Liver (tissue), 9 donors: ENCODE results near the gene TSBP1. TPM values are rescaled to one million over a fixed set of nuclear protein-coding genes. Genes with fewer than 3 reads are reported as not detected.

Experiments used
- DNase-seq: peaks from one replicate; pipeline ENCODE4 v3.0.0-alpha.2; 2017; ENCODE audit warnings: low spot score
- H3K27ac ChIP-seq, 2 donors: one replicate each; pipeline ENCODE4 v1.7.0; 2013; ENCODE audit warnings: inconsistent platforms in 2 of 2, low read length in 2 of 2, control low read depth in 1 of 2, low read depth in 1 of 2, mild to moderate bottlenecking in 1 of 2
- H3K27me3 ChIP-seq, 4 donors: one replicate each; pipeline versions ENCODE4 v1.6.1 to v1.7.0; 2013; ENCODE audit warnings: low read length in 3 of 4, inconsistent platforms in 1 of 4, mild to moderate bottlenecking in 1 of 4, moderate library complexity in 1 of 4; ENCODE audit not compliant: control insufficient read depth in 4 of 4, insufficient read depth in 4 of 4
- H3K36me3 ChIP-seq, 4 donors: one replicate each; pipeline versions ENCODE4 v1.6.1 to v1.7.0; 2013; ENCODE audit warnings: low read length in 3 of 4, mild to moderate bottlenecking in 3 of 4, low read depth in 1 of 4, moderate library complexity in 1 of 4; ENCODE audit not compliant: control insufficient read depth in 4 of 4, insufficient read depth in 3 of 4
- H3K4me1 ChIP-seq, 4 donors: one replicate each; pipeline versions ENCODE4 v1.6.1 to v1.7.0; 2013; ENCODE audit warnings: low read length in 3 of 4, mild to moderate bottlenecking in 3 of 4, moderate library complexity in 1 of 4; ENCODE audit not compliant: control insufficient read depth in 4 of 4, insufficient read depth in 4 of 4
- H3K4me3 ChIP-seq, 3 donors: one replicate each; pipeline versions ENCODE4 v1.6.1 to v1.7.0; 2013; ENCODE audit warnings: low read length in 3 of 3, control low read depth in 1 of 3, low read depth in 1 of 3, mild to moderate bottlenecking in 1 of 3
- H3K9ac ChIP-seq, 2 donors: one replicate each; pipeline ENCODE4 v1.7.0; 2013; ENCODE audit warnings: low read length in 2 of 2, mild to moderate bottlenecking in 2 of 2, moderate library complexity in 2 of 2, control low read depth in 1 of 2, low read depth in 1 of 2
- H3K9me3 ChIP-seq, 4 donors: one replicate each; pipeline versions ENCODE4 v1.6.1 to v1.7.0; 2013; ENCODE audit warnings: low read length in 3 of 4; ENCODE audit not compliant: control insufficient read depth in 4 of 4
- CTCF ChIP-seq: fragments of 150-350 bp; IDR thresholded peaks from 2 replicates; pipeline ENCODE4 v1.5.1; 2017; ENCODE audit warnings: improper control_type of control experiment, low read depth, low read length; ENCODE audit not compliant: missing input control
- EGR1 ChIP-seq, 2 donors: IDR thresholded peaks; 2 replicates each; pipeline ENCODE4 v1.6.1; 2016 to 2018; ENCODE audit warnings: antibody characterized with exemption in 2 of 2, low read depth in 2 of 2
- FOXA1 ChIP-seq: IDR thresholded peaks from 2 replicates; pipeline ENCODE4 v1.6.1; 2016; ENCODE audit warnings: antibody characterized with exemption
- HNF4A ChIP-seq, 2 donors: conservative IDR thresholded peaks; 2 replicates each; pipeline ENCODE4 v1.6.1; 2016; ENCODE audit warnings: antibody characterized with exemption in 2 of 2, mild to moderate bottlenecking in 2 of 2
- HNF4G ChIP-seq: IDR thresholded peaks from 2 replicates; pipeline ENCODE4 v1.6.1; 2016; ENCODE audit warnings: antibody characterized with exemption
- JUND ChIP-seq, 2 donors: IDR thresholded peaks; 2 replicates each; pipeline ENCODE4 v1.6.1; 2016; ENCODE audit warnings: antibody characterized with exemption in 2 of 2
- MAX ChIP-seq: IDR thresholded peaks from 2 replicates; pipeline ENCODE4 v1.6.1; 2016; ENCODE audit warnings: antibody characterized with exemption
- NR2F2 ChIP-seq: IDR thresholded peaks from 2 replicates; pipeline ENCODE4 v1.6.1; 2016; ENCODE audit warnings: antibody characterized with exemption
- RAD21 ChIP-seq, 2 donors: IDR thresholded peaks; 2 replicates each; pipeline ENCODE4 v1.6.1; 2016; ENCODE audit warnings: antibody characterized with exemption in 2 of 2, mild to moderate bottlenecking in 2 of 2
- REST ChIP-seq: IDR thresholded peaks from 2 replicates; pipeline ENCODE4 v1.6.1; 2016; ENCODE audit warnings: antibody characterized with exemption, mild to moderate bottlenecking
- RXRA ChIP-seq, 2 donors: IDR thresholded peaks; 2 replicates each; pipeline ENCODE4 v1.6.1; 2017 to 2018; ENCODE audit warnings: antibody characterized with exemption in 2 of 2, mild to moderate bottlenecking in 1 of 2
- SP1 ChIP-seq: IDR thresholded peaks from 2 replicates; pipeline ENCODE4 v1.6.1; 2018; ENCODE audit warnings: antibody characterized with exemption, mild to moderate bottlenecking
- TAF1 ChIP-seq: conservative IDR thresholded peaks from 2 replicates; pipeline ENCODE4 v1.6.1; 2016; ENCODE audit warnings: antibody characterized with exemption, mild to moderate bottlenecking
- WGBS: extraction: QIAGEN DNeasy Blood & Tissue Kit; methylation state at CpG from one replicate; pipeline ENCODE4 v1.1.7; 2013; 5-methylcytosine and 5-hydroxymethylcytosine counted together
- polyA plus RNA-seq, 2 donors: library from polyadenylated mRNA; stranded (reverse) in 1 of 2; unstranded in 1 of 2; fragments of 200-250 nt in 1 of 2; fragments of >200 nt in 1 of 2; fragmentation: Nextera tagmentation in 1 of 2; extraction: Ambion mirVana in 1 of 2; gene quantifications; one replicate each; pipeline versions ENCODE4 v1.2.1 to v1.2.3, GENCODE V29; 2013 to 2015
- total RNA-seq, 2 donors: library from RNA; depleted of rRNA; stranded (reverse); fragments of >200 nt; gene quantifications; one replicate each; pipeline ENCODE4 v1.2.3, GENCODE V29; 2014
- TF ChIP-seq, protein P1 (sequence below): IDR thresholded peaks from 2 replicates; pipeline ENCODE4 v1.6.1; 2016; ENCODE audit warnings: antibody characterized with exemption
- donor health status: healthy.
- donor health status: healthy.
- donor health status: healthy.
- donor health status: healthy.
- donor health status: healthy.

TSBP1 gene
- total and polyA plus RNA-seq, 4 donors = not detected

- peaks cover 0 to 2% (median 0%) of the 10 kb centered on the region in 4 donors for H3K27me3 ChIP-seq
- no peak overlapping the region for H3K27ac ChIP-seq
- no peaks in the 10 kb centered on the region for H3K9me3 ChIP-seq
- no peak for TF ChIP-seq HNF4A (conservative IDR thresholded peaks at IDR 0.05)
- no peak for TF ChIP-seq CTCF
- TF ChIP-seq RAD21 (IDR thresholded peaks at IDR 0.05) = no peak
- TF ChIP-seq MAX = no peak
- no peak for TF ChIP-seq RXRA (IDR thresholded peaks at IDR 0.05)
- TF ChIP-seq EGR1 (IDR thresholded peaks at IDR 0.05; ENCODE audit: low read depth in 2 of 2) = no peak
- TF ChIP-seq SP1 = no peak
- no peak for TF ChIP-seq NR2F2
- TF ChIP-seq, protein P1, sequence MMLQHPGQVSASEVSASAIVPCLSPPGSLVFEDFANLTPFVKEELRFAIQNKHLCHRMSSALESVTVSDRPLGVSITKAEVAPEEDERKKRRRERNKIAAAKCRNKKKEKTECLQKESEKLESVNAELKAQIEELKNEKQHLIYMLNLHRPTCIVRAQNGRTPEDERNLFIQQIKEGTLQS = no peak
- no peak for TF ChIP-seq TAF1
- TF ChIP-seq JUND (IDR thresholded peaks at IDR 0.05) = no peak
- no peaks in the 10 kb centered on the region for H3K36me3 ChIP-seq
- WGBS = 49% methylated on average over 1 of the region's 1 CpG
- H3K4me1 ChIP-seq = no peaks in the 10 kb centered on the region
- DNase-seq = no peak
- no peak overlapping the region for H3K4me3 ChIP-seq
- no peak overlapping the region for H3K9ac ChIP-seq
Observed at GRCh38 chr6:32355018-32355417, 16.7 kb downstream of the TSBP1 start.

GRCh38 chr6:32353348-32353747 is 18.4 kb downstream of the TSBP1 start:
- H3K4me1 ChIP-seq = no peaks in the 10 kb centered on the region
- no peaks in the 10 kb centered on the region for H3K9me3 ChIP-seq
- no peak for DNase-seq
- no peak overlapping the region for H3K27ac ChIP-seq
- H3K36me3 ChIP-seq = no peaks in the 10 kb centered on the region
- WGBS = 76% methylated on average over 2 of the region's 2 CpGs
- TF ChIP-seq REST (no peak), JUND (IDR thresholded peaks at IDR 0.05) (no peak), EGR1 (IDR thresholded peaks at IDR 0.05; ENCODE audit: low read depth in 2 of 2) (no peak), CTCF (no peak), RAD21 (IDR thresholded peaks at IDR 0.05) (no peak), HNF4G (no peak), RXRA (IDR thresholded peaks at IDR 0.05) (no peak), FOXA1 (no peak), MAX (no peak), TAF1 (no peak)
- TF ChIP-seq, protein P1 = no peak
- peaks cover 0 to 2% (median 0%) of the 10 kb centered on the region in 4 donors for H3K27me3 ChIP-seq
- H3K9ac ChIP-seq = no peak overlapping the region
- no peak overlapping the region for H3K4me3 ChIP-seq
